A549 treated with RU486 at 1 μM for 4 hours (cell line): ENCODE measurements around the gene ZNF69. TPM values are rescaled to one million over a fixed set of nuclear protein-coding genes. Genes with fewer than 3 reads are reported as not detected.

Experiments used
- total RNA-seq: library from RNA; stranded (reverse); fragments of 200-300 nt; extraction: Qiagen RNA extraction; gene quantifications from 5 replicates; pipeline ENCODE4 v1.2.3, GENCODE V29; 2022; ENCODE audit warnings: low read depth

Gene ZNF69
- not detected in 5 replicates for total RNA-seq

GRCh38 chr19:11887611-11888531 is at the start of gene ZNF69:
Gene ZNF69, plus strand, starts transcription at chr19:11887782. Its CDS starts 142 bp downstream, at chr19:11887924.

GRCh38 chr19:11848594-11849469 is 38.8 kb upstream of the ZNF69 start, which contains the start of gene ZNF439:
Gene ZNF439, plus strand, starts transcription at chr19:11848726. Its CDS starts 142 bp downstream, at chr19:11848868.

GRCh38 chr19:11924886-11925650 is 37.5 kb downstream of the ZNF69 start, which contains the start of gene ZNF700:
Gene ZNF700, plus strand, starts transcription at chr19:11925107. Its CDS starts 104 bp downstream, at chr19:11925211.

Other genes starting within 250 kb of the ZNF69 start
- gene ZNF823, start 148.8 kb upstream of the ZNF69 start, total RNA-seq: 1.9 to 4.2 TPM (median 3.0 TPM) in 5 replicates
- gene ZNF441, start 120.8 kb upstream of the ZNF69 start, total RNA-seq: not detected in 5 replicates
- gene ZNF491, start 89.3 kb upstream of the ZNF69 start, total RNA-seq: not detected in 5 replicates
- 0.03 to 0.09 TPM (median 0.06 TPM) in 3 of 5 replicates, not detected in the others for gene ZNF440, start 73.5 kb upstream of the ZNF69 start, total RNA-seq
- not detected in 5 replicates for gene ZNF439, start 39.1 kb upstream of the ZNF69 start, total RNA-seq
- 0.18 to 0.39 TPM (median 0.30 TPM) in 5 replicates for gene ZNF700, start 37.3 kb downstream of the ZNF69 start, total RNA-seq
- not detected in 5 replicates for gene ZNF763, start 77.3 kb downstream of the ZNF69 start, total RNA-seq
- not detected in 5 replicates for gene ZNF433, start 147.9 kb downstream of the ZNF69 start, total RNA-seq
- gene ZNF878, start 165.2 kb downstream of the ZNF69 start, total RNA-seq: not detected in 5 replicates
- gene ZNF844, start 176.9 kb downstream of the ZNF69 start, total RNA-seq: not detected in 5 replicates